GM21447 (cell line): ENCODE data around the gene PADI2.

Experiments
- ATAC-seq: cut with Tn5 transposase; IDR thresholded peaks from one replicate; pipeline ENCODE4 v1.9.1; 2021; ENCODE audit not compliant: unreplicated experiment

Gene PADI2

GRCh38 chr1:17024721-17025120 is 94.5 kb downstream of the PADI2 start:
- no peak for ATAC-seq

- ATAC-seq: no peak
These were observed 95.7 kb downstream of the PADI2 start for GRCh38 chr1:17023573-17023972.

GRCh38 chr1:17023102-17023501 is 96.1 kb downstream of the PADI2 start:
- no peak for ATAC-seq

GRCh38 chr1:17021896-17022295 is 97.4 kb downstream of the PADI2 start:
- ATAC-seq: no peak

DNA sequence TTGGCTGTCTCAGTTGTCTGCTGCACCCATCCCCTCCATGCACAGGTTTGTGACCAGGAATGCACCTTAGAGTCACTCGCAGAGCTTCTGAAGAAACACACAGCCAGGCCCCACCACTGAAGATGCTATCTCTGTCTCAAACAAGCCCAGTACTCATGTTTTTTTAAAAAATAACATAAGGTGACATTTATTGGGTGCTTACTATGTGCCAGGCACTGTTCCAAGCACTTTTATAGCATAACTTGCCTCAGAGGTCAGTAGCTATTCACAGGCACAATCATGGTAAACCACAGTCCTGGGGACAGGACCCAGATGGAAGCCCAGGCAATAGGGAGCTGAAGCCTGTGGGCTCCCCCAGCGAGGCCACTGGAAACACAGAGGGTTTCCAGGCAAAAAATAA is 98.7 kb downstream of the PADI2 start:
- no peak for ATAC-seq

- ATAC-seq: peak; percentile 60
These were observed 100.4 kb downstream of the PADI2 start for GRCh38 chr1:17018849-17019248.

DNA sequence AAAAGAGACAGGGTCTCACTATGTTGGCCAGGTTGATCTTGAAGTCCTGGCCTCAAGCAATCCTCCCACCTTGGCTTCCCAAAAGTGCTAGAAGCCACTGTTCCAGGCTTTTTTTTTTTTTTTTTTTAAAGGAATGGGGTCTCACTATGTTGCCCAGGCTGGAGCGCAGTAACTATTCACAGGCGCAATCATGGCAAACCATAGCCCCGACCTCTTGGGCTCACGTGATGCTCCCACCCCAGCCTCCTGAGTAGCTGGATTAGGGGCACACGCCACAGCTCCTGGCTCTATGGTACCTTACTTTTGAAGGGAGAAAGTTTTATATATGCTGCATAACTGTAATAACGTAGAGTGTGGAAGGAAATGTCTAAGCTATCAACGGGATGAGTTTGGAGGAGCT is 101.8 kb downstream of the PADI2 start:
- ATAC-seq: no peak
